Iris pigment epithelial cell (primary cell): ENCODE measurements around the gene PIAS3.
"Not testable (repeated sequence)": the region's sequence is repeated elsewhere in the genome, so short reads cannot be mapped to it uniquely, and the experiment has no call there.

Experiments
- DNase-seq: peaks from one replicate; pipeline ENCODE4 v3.0.0-alpha.2; 2011; ENCODE audit warnings: low read depth

Gene PIAS3

DNA sequence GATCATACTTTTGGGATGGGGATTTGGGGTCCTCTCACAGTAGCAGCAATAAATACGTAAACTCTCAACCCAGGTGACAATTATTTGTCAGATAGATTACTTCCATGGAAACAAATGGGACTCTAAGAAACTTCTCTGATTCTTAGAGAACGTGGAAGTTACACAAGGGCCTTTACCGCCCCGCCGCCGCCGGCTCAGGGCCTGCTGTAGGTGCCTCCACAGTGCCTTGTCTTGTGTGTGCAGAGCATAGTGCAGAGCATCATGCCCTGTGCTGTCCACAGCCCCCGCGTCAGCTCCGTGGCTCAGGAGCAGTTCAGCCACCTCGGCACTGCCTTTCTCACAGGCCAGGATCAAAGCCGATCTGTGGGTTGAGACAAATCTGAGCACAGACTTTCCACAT lies 15.8 kb upstream of the PIAS3 start:
- no peak for DNase-seq

DNA sequence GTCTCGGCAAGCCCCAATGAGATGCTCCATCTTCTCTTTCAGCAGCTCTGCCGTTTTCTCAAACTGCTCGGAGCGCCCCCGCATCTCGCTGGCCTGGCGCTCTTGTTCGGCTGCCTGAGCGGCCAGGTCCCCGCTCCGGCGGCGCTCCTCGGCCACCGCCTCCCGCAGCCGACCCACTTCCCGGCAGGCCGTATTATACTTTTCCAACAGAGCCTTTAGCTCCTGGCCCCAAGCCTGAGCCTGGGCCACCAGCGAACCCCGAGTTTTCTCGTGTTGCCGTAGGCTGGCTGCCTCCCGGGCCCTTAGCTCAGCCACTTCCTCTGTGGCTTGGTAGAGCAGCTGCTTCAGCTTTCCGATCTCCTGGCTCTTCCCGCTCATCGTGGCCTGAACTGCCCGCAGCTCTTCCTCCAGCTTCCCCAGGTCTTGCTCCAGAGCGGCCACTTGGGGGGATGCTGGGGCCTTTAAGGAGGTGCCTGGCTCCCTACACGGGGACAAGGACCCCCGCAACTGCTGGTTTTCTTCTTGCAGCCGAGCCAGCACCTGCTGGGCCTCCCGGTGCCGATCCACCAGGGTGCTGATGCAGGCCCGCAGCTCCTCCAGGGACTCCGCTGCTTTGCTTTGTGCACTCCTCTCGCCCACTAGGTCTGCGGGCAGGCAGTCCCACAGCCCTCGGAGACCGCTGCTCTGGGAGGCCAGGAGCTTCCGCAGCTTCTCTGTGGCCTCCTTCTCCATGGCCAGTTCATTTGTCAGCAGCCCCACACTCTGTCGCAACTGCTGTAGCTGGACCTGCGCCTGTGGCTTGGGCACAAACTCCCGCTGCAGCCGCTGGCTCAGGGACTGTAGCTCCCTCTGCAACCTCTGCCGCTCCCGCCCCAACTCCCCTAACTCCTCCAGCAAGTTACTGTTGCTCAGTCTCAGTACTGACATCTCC lies 13.4 kb upstream of the PIAS3 start:
- peak; percentile 59 for DNase-seq

DNA sequence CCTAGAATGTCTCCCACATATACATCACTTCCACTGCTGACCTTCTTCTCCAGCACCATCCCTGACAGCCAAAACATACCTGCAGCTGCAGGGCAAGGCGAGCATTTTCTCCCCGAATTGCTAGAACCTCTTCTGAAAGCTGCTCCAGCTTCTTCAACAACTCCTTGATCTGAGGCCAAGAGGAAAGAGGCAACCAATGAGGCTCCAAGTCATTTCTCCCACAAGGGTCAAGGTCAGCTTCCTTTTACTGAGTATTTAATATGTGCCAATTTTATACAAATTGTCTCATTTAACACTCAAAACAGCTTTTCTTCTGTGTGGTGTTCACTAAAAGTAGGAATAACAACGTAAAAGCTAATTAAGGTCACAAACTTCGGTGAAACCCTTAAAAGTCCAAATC lies 9.4 kb upstream of the PIAS3 start:
- no peak for DNase-seq

DNA sequence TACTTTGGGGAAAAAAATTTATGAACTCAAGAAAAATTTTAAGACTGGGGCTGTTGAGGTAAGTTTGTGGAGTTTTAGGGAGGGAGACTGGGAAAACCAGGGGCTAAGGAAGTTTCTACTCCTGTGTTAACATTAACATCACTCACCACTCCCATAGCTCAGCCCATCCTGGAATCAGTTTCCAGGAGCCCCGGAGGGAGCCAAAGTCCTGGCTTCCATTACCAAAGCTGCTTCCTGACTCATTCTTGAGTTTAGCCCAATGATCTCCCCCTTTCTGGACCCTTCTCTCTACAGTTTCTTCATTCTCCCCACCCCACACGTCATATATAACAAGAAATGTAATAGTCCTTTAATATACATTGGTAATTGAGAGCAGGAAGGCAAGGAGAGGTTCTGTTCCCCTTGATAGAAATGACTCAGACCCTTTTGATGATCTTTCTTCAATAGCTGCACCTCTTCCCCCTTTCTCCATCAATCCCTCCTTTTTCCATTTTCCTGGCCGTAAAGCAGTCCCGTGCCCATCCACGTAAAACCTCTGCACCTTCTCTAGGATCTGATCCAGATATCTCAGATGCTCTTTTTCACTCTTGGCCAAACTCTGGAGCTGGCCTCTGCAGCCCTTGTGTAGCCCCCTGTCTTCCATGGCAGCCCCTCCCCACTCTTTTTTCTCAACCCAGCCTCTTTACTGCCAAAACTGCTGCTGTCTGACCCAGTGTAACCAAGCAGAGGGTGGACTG lies 4.6 kb upstream of the PIAS3 start:
- no peak for DNase-seq

DNA sequence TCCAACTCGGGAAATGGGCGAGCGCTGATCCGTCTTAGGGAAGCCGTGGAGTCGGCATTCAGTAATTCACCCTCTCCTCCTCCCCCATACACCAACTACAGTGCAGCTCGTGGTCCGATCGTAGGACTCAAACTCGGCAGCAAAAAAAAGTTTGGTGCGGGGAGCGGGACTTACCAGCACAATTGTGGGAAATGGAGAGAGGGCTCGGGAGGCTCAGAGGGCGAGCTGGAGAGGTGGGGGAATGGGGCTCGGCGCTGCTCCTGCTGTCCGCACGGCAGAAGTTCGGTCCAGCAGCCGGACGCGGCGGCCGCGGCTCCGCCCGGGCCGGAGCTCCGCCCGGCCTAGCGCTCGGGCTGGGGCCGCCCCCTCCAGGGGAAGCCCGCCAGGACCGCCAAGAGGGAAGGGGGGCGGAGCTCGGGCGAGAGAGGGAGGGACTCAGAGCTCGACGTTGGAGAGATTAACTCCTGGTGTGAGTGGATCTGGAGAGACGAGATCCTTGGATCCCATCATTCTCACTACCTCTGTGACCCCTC lies 676 bp upstream of the PIAS3 start:
- DNase-seq, result peak; percentile 90

DNA sequence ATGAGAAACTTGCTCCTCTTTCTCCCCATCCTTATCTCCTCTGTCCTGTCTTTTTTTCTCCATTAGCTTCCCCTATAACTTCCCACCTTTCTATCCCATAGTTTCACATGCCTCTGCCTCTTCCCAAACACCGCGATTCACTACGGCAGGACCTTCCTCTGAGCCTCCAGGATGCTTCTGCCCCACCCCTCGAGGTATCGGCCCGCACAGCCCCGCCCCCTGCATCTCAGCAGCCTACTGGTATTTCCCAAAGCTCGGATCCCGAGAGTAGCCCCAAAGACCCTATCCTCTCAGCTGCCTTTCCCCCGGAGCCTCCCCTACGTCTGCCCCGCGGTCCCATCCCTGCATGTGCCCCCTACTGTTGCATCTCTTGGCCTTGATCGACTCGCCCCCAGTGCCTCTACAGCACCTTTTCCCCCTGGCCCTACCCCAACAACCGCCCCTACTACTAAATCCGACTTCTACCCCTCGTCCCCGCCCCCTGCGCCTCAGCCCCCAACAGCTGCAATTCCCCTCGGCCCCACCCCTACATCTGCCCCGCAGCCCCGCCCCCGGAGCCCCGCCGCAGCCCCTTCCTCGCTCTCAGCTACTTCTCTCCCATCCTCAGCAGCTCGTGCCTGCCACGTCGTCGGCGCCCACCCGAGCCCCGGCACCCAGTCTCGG lies 512 bp downstream of the PIAS3 start:
- peak; percentile 47 for DNase-seq

DNA sequence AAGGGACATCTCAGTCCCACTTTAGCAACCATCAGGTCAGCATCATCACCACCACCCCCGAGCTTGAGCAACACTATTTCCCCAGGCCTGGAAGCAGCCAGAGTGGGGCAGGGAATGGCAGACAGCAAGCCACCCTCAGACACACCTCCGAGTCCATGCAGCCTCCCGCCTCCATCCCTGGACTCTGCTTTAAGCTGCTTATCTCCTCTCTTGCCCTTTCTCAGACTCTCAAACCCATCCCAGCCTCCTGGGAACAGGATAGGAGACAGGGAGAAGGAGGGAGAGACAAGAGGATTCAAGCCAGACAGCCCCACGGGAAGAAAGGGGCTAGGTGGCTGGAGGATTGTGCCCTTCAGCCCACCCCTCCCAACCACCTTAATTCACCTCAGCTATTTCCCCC lies 1.7 kb downstream of the PIAS3 start:
- DNase-seq, result no peak

DNA sequence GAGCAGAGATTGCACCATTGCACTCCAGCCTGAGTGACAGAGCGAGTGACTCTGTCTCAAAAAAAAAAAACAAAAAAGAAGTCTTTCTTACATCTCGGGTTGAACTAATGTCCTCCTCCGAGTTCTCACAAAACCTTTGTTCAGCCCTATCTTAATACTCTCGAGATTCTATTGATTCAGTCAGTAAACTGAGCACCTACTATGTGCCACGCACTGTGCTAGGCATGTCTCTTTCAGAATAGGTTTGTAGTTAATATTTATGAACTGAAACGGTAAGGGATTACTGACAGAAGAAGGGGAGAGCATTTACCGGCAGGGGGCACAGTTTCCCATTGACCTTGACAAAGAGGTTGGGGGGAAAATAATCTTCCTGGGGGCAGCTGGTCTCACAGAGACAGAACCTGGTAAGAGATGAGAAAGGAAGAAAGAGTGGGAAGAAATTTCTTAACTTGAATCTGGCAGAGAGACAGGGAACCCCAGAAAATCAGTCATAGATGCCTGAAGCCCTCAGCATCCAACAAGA lies 3.4 kb downstream of the PIAS3 start:
- no peak for DNase-seq

DNA sequence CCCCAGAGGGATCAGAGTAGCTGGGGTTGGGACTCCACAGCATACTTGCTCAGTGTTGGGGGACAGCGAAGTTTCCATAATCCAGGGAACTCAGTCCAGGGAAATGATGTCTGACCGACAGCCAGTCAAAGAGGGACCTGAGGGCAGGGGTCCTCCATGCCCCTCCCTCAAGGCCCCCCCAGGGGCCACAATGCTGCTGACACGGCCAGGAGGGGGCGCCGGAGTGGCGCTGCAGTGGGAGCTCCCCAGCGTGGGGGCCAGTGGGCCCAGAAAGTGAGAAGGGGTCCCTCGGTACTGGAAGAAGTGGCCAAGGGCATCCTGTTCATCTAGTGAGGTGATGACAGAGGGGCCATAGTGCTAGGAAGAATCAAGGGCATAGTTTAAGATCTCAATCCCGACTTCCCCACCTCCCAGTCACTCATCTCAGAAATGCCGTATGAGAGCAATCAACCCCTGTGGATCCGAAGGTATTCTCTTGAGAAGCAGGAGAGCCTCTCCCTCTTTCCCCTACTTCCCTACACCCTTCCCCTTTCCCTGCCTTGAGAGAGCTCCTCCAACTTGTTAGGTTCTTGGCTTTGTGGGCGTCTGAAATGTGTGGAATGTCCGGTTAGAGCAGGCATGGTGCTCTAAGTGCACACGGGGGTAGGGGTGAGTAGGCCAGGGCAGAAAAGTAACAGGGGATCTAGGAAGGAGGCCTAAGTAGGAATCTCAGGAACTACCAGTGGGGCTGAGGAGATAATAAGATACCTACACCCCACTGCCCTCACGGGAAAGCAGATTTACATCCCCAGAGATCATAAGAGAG lies 9.3 kb downstream of the PIAS3 start:
- DNase-seq, result peak; percentile 90

DNA sequence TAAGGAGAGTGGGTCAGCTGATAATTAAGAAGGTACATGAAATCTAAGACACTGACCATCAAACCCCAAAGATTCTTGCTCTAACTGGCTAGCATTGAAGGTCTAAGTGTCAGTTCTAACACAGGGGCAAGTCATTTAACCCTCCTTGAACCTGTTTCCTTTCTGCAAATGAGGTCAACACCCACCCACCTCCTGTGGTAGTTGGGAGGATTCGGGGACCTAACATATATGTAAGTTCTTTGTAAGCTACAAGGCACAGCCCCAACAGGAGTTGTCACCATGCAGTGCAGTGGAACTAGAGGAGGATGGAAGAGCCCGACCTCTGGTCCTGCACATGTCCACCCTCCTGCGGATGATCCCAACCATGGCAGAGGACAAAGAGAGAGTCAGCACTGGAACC lies 11.1 kb downstream of the PIAS3 start:
- DNase-seq, result no peak

DNA sequence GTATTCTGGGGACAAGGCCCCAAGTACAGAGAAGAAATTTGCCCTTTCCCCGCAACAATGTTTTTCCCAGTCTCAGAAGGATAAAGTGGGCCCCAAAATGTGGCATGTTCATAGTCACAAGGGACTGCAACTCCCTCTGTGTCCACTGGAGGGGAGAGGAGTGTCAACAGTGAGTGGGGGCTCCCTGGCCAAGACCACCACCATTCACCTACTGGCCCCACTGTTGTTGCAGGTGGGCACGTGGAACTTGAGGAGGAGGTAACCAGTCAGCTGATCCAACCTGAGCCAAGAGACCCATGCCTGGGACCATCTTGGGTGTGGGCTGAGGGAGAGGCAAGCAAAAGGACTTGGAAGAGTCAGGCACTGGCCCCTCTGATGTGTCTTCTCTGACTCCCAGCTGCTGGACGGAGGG lies 12.7 kb downstream of the PIAS3 start:
- peak; percentile 45 for DNase-seq

DNA sequence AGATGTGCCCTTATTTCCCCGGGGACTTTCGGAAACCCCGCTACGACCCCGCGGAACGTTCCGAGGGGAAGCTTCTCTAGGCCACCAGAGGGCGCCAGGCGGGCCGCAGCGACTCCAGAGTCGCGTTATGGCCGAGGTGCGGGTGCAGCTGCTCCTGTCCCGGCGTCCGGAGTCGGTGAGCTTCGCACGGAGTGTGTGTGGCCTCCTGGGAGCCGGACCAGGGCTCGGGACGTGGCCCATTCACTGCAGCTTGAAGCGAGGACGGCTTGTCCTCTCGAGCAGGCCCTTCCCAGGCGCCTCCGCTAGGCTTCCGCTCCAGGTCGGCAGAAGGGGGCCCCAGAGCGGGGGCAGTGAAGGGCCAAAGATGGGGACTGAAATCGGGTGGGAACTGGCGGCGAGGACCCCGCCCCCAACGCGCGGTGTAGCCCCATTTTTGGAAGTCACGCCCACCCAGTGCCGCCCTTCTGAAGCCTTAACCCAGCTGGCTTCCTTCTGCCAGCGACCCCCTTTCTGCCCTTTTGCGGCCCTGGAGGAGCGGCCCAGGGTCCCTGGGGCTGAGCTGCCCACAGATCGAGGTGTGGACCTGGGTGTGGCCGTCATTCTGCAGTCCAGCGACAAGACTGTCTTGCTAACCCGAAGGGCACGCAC lies 13.2 kb downstream of the PIAS3 start, which contains the start of gene NUDT17:
TSS of gene NUDT17 (plus strand) at position 117 of the 648 bp plus-strand sequence. CDS start at position 128, 11 bp downstream.
- peak; percentile 69 for DNase-seq

DNA sequence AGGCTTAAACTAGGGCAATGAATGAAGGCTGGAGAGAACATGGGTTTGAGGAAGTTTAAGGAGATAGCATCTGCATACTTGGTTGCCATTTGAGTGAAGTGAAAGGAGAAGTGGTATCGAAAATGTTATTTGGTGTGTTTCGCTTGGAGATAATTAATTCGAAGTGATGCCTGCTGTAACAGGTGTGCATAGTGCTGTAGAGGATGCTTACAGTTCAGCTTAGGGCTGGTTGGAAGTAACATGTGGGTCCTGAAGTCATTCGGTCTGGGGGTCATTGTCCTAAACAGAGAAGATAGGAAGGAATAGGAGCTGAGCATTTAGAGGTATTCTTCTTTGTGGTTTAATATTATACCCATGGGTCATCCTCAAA lies 13.8 kb downstream of the PIAS3 start:
- no peak for DNase-seq

DNA sequence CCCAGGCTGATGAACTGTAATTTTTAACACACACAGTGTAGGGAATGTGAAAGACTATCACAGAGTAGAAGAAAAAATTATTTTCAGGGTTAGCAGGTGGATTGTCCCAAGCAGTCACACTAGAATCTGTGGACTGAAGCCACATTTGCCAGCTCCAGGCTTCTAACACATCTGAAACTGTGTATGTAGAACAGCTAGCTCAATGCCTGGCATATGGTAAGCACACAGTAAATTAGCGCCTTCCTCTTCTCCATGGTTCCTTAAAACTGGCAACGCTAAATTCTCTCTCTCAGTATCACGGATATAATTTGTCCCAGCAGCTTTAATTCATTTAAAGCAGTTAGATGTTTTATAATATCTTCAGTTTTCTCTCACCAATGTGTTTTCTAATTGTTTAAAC lies 15.8 kb downstream of the PIAS3 start:
- no peak for DNase-seq

DNA sequence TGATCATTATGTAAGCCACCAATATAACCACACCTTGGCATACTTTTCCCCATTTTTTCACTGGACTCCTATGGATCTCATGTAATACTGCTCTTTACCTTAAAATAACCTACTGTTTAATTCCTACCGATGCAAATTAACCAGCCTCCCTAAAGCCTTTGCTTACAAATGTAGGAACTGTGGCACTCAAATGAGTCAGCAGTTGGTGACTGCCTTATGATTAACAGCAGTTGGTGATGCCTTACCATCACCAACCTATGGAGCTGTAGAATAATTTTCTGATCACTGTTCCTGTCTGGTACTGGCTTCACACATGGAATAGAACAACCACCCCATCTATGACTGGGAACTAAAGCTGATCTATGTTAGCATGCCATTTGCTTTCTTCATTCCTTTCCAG lies 21.2 kb downstream of the PIAS3 start:
- DNase-seq, result no peak

DNA sequence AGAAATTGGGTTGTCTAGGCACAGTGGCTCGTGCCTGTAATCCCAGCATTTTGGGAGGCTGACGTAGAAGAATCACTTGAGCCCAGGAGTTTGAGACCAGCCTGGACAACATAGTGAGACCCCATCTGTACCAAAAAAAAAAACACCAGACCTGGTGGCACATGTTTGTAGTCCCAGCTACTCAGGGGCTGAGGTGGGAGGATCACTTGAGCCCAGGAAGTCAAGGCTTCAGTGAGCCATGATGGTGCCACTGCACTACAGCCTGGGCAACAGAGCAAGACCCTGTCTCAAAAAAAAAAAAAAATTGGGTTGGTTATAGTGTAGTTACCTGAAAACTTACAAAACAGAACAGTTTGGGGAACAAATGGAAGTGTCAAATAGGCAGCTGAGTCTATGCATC lies 28.1 kb downstream of the PIAS3 start:
- DNase-seq, result not testable (repeated sequence)

DNA sequence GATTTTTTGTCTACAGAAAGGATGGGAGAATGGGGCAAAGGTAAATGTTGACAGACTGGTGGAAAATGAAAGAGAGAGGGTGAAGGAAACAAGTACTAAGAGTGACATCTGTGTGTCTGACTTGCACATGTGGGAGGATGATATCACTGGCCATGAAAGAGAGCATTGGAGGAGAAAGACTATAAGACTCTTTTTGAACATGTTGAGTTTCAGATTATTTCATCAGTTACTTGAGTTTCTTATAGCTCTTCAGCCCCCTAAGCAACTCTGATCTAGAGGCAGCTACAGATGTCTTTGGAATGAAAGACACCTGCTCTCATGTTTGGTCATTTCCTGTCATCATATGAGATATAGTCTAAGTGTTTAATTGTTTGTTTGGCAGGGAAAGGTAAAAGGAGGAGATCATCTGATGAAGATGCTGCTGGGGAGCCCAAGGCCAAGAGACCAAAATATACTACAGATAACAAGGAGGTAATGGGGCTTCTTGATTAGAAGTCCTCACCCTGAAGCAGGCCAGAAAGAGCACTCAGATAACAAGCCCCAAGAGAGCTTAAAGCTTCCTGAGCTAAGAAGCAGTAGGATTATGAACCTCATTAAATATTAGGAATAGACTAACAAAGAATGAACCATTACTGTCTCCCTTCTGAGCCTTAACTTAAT lies 30.4 kb downstream of the PIAS3 start:
- DNase-seq, result no peak

DNA sequence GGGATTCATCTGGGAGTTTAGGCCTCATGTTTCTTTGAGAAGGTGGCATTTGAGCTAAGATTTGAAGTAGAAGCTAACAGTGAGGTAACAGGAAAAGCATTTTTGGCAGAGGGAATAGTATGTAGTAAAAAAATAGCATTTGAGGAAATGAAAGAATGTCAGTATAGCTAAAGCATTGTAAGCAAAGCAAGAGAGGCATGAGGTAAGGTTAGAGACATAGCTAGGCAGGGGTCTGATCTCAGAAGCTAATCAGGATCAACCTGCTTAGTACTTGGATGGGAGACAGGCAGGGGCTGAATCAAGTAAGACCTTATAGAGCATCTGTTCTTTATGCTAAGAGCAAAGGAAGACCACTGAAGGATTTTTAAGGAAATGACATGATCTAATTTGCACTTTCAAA lies 30.9 kb downstream of the PIAS3 start:
- no peak for DNase-seq

DNA sequence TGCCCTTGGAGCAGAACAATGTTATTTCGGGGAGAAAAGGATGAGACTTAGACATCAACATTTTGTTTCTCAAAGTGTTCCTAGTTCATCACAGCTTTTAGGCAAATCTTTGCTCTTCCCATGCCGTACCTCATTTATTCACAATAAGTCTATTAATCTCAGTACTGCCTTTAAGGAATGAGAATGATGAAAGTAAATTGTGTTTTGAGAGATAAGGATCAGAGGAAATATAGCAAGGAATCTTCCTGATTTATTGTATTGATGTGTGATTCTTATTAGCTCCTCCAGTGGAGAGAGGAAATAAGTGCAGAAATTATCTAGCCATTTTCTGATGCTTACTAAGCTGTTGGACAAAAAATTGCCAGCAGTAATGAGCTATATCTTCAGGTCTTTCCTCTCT lies 32.9 kb downstream of the PIAS3 start:
- DNase-seq, result no peak

DNA sequence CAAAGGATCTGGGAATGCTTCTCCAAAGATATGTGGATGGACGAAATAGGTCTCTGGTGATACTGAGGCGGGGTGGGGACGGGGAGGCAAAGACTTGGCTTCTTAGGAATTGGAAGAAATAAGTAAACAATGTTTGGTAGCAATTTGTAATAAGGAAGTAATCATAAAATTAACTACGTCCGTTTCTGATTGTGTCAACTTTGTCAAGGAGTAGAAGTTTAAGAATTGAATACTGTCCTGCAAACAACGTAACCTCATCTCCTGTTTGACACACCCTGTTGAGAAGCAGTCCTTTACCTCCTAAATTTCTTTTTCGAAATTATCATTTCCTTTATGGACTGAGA lies 34.4 kb downstream of the PIAS3 start:
- no peak for DNase-seq
